ENCODE measurements around the gene SYT3. TPM values are rescaled to one million over a fixed set of nuclear protein-coding genes. Genes with fewer than 3 reads are reported as not detected.
"Not testable (repeated sequence)": the region's sequence is repeated elsewhere in the genome, so short reads cannot be mapped to it uniquely, and the experiment has no call there.

Gene SYT3
- total RNA-seq, 2 donors from 2014 or later: 0.19 to 0.59 TPM

DNA sequence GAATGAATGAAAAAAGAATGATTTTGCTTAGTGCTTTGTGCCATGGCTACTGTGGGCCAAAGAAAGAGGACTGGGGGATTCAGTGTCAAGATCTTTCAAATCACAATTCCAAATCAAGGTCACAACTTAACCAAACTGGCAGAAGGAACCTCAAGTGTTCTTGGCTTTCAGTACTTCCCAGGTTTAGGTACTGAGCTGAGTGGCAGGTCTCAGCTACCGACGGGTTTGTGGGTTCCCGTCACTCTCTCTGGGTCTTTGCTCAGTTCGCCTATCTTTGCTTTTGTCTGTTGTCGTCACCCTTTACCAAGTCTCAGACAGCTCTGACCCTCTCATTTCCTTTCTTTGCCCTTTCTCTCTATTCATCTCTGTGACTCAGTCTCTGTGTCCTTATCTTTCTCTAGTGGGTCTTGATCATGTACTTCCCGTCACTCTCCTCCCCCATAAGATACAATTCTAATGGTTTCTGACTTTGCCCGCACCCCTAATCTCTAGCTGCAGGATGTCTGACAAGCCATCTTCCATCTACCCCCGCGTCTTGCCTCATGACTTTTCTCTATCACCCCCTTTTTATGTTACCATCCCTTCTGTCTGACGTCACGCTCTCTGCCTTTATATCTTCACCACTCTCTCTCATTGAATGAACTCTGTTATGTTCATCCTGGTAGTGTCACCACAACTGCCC is 38.1 kb downstream of the SYT3 start:
- H3K4me1 ChIP-seq: no peaks in the 10 kb centered on the region
- no peaks in the 10 kb centered on the region for H3K9me3 ChIP-seq
- no peaks in the 10 kb centered on the region for H3K27me3 ChIP-seq
- no peak overlapping the region for H3K4me3 ChIP-seq
- H3K36me3 ChIP-seq: no peaks in the 10 kb centered on the region
- H3K27ac ChIP-seq: no peak overlapping the region
- no peak for DNase-seq (ENCODE audit: low spot score)
- TF ChIP-seq, protein P1, sequence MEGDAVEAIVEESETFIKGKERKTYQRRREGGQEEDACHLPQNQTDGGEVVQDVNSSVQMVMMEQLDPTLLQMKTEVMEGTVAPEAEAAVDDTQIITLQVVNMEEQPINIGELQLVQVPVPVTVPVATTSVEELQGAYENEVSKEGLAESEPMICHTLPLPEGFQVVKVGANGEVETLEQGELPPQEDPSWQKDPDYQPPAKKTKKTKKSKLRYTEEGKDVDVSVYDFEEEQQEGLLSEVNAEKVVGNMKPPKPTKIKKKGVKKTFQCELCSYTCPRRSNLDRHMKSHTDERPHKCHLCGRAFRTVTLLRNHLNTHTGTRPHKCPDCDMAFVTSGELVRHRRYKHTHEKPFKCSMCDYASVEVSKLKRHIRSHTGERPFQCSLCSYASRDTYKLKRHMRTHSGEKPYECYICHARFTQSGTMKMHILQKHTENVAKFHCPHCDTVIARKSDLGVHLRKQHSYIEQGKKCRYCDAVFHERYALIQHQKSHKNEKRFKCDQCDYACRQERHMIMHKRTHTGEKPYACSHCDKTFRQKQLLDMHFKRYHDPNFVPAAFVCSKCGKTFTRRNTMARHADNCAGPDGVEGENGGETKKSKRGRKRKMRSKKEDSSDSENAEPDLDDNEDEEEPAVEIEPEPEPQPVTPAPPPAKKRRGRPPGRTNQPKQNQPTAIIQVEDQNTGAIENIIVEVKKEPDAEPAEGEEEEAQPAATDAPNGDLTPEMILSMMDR (IDR thresholded peaks at IDR 0.05): no peak

DNA sequence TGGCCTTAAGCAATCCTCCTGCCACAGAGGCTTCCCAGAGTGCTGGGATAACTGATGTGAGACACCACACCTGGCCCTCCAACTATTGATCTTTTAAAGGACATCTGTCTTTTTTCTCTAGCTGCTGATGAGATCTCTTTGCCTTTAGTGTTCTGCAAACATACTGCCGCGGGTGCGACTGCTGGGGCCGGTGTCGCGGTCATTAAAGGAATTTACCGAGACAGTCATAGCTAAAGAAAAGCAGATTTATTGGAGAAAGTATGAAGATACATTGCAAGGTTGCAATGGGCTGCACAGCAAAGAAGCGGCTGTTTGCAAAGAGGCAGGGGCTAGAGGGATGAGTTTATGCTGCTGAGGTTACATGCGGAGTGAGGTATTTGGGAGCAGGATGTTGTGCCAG is 40.3 kb downstream of the SYT3 start:
- no peaks in the 10 kb centered on the region for H3K4me1 ChIP-seq
- no peaks in the 10 kb centered on the region for H3K27me3 ChIP-seq
- no peak for DNase-seq (ENCODE audit: low spot score)
- H3K4me3 ChIP-seq: no peak overlapping the region
- H3K9me3 ChIP-seq: no peaks in the 10 kb centered on the region
- H3K36me3 ChIP-seq: no peaks in the 10 kb centered on the region
- H3K27ac ChIP-seq: no peak overlapping the region
- TF ChIP-seq, protein P1 (IDR thresholded peaks at IDR 0.05): no peak

DNA sequence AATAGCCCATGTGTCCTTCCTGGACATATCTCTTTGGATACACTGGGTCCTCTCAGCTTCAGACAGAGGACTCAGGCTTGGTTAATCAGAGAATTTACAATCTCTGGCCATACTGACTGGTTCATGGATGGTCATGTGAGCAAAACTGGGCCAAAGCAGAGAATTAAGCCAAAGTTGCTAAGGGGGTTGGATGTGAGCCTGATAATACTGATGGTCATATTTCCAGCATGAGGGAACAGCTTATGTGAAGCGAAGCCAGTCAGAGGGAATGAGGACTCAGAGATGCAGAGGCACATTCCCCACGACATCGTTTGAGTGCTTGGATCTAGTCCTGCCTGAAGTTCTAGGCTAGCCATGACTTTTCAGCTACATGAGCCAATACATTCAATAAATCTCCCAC is 49.5 kb downstream of the SYT3 start:
- no peak for DNase-seq (ENCODE audit: low spot score)
- Histone ChIP-seq H3K4me1 (no peaks in the 10 kb centered on the region), H3K36me3 (no peaks in the 10 kb centered on the region), H3K9me3 (no peaks in the 10 kb centered on the region), H3K27me3 (no peaks in the 10 kb centered on the region), H3K4me3 (no peak overlapping the region), H3K27ac (no peak overlapping the region)
- TF ChIP-seq, protein P1 (IDR thresholded peaks at IDR 0.05): no peak

DNA sequence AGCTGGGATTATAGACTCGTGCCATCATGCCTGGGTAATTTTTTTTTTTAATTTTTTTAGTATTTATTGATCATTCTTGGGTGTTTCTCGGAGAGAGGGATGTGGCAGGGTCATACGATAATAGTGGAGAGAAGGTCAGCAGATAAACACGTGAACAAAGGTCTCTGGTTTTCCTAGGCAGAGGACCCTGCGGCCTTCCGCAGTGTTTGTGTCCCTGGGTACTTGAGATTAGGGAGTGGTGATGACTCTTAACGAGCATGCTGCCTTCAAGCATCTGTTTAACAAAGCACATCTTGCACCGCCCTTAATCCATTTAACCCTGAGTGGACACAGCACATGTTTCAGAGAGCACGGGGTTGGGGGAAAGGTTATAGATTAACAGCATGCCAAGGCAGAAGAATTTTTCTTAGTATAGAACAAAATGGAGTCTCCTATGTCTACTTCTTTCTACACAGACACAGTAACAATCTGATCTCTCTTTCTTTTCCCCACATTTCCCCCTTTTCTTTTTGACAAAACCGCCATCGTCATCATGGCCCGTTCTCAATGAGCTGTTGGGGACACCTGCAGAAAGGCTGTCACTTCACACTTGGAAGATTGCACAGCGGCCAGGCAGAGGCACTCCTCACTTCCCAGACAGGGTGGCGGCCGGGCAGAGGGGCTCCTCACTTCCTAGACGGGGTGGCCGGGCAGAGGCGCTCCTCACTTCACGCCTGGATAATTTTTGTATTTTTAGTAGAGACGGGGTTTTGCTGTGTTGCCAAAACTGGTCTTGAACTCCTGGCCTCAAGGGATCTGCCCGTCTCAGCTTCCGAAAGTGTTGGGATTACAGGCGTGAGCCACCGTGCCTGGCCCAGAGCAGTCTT is 57.7 kb downstream of the SYT3 start:
- H3K27me3 ChIP-seq; H3K4me1 ChIP-seq; H3K9me3 ChIP-seq; DNase-seq (ENCODE audit: low spot score); H3K36me3 ChIP-seq; H3K4me3 ChIP-seq; H3K27ac ChIP-seq: not testable (repeated sequence)

DNA sequence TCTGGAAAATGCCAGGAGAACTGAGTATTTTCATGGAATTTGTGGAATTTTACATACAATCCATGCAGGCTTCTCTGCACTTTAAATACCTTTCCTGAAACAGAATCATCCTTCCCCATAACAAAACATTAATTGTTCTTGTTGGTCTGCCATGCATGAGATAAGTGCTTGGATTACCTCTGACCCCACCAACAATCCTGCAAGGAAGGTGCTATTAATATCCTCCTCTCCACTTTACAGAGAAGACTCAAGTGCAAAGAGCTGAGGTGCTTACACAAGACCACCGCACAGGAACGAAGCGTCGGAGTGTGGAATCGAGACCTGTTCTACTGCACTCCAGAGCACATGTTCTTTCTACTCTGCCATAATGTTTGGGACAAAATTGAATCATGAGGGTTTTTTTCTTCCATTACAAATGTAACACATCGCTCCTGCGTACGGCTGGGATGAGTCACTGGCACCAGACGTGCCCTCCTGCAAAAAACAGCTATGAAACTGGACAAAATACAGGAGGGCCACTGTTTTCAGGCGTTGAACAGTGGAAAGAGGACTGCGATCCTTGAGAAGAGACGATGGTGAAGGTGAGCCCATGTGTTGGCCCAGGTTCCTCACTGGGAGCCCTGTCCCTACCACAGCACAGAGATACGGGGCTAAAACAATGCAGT is 58.6 kb downstream of the SYT3 start:
- H3K27ac ChIP-seq: no peak overlapping the region
- no peaks in the 10 kb centered on the region for H3K9me3 ChIP-seq
- no peak overlapping the region for H3K4me3 ChIP-seq
- H3K27me3 ChIP-seq: no peaks in the 10 kb centered on the region
- no peaks in the 10 kb centered on the region for H3K4me1 ChIP-seq
- TF ChIP-seq, protein P1 (IDR thresholded peaks at IDR 0.05): no peak
- no peaks in the 10 kb centered on the region for H3K36me3 ChIP-seq
- no peak for DNase-seq (ENCODE audit: low spot score)

DNA sequence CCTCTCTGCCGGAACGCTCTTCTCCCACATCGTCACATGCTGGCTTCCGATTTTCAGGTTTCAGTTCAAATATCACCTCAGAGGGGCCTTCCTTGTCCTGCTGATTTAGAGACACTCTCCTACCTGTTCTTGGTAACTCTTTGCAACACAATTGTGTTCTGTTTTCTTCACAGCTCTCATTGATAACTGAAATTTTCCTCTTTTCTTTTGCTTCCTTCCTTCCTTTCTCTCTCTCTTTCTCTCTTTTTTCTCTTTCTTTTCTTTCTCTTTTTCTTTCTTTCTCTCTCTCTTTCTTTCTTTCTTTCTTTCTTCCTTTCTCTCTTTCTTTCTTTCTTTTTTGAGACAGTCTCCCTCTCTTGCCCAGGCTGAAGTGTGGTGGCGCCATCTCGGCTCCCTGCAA is 59.4 kb downstream of the SYT3 start:
- H3K4me1 ChIP-seq: no peaks in the 10 kb centered on the region

DNA sequence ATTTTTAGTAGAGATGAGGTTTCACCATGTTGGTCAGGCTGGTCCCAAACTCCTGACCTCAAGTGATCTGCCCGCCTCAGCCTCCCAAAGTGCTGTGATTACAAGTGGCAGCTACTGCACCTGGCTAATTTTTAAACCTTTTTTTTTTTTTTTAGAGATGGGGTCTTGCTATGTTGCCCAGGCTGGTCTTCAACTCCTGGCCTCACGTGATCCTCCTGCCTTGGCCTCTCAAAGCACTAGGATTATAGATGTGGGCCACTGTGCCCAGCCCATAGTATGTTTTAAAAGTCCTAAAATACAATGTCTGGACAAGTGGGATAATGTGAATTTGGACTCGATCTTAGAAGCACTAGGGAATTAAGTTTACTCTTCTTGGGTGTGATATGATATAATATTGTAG is 62.9 kb downstream of the SYT3 start:
- not testable (repeated sequence) for H3K9me3 ChIP-seq; H3K27ac ChIP-seq; DNase-seq (ENCODE audit: low spot score); H3K4me3 ChIP-seq; H3K27me3 ChIP-seq; H3K4me1 ChIP-seq; H3K36me3 ChIP-seq

More for the DNA sequence above, 59.4 kb downstream of the SYT3 start:
- Histone ChIP-seq H3K36me3 (no peaks in the 10 kb centered on the region), H3K27me3 (no peaks in the 10 kb centered on the region), H3K4me3 (no peak overlapping the region), H3K27ac (no peak overlapping the region), H3K9me3 (no peaks in the 10 kb centered on the region)
- TF ChIP-seq, protein P1 (IDR thresholded peaks at IDR 0.05): no peak
- DNase-seq (ENCODE audit: low spot score): no peak

Measured in right atrium auricular region (tissue), 2 donors.